NCI-H526 treated with DMSO at 0.1 percent for 48 hours (cell line): Measurements from ENCODE around the gene SLC25A51.

Experiments
- DNase-seq: peaks from one replicate; lab custom pipeline; 2025; lab: John Stamatoyannopoulos, UW

SLC25A51 gene, protein sequence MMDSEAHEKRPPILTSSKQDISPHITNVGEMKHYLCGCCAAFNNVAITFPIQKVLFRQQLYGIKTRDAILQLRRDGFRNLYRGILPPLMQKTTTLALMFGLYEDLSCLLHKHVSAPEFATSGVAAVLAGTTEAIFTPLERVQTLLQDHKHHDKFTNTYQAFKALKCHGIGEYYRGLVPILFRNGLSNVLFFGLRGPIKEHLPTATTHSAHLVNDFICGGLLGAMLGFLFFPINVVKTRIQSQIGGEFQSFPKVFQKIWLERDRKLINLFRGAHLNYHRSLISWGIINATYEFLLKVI

DNA sequence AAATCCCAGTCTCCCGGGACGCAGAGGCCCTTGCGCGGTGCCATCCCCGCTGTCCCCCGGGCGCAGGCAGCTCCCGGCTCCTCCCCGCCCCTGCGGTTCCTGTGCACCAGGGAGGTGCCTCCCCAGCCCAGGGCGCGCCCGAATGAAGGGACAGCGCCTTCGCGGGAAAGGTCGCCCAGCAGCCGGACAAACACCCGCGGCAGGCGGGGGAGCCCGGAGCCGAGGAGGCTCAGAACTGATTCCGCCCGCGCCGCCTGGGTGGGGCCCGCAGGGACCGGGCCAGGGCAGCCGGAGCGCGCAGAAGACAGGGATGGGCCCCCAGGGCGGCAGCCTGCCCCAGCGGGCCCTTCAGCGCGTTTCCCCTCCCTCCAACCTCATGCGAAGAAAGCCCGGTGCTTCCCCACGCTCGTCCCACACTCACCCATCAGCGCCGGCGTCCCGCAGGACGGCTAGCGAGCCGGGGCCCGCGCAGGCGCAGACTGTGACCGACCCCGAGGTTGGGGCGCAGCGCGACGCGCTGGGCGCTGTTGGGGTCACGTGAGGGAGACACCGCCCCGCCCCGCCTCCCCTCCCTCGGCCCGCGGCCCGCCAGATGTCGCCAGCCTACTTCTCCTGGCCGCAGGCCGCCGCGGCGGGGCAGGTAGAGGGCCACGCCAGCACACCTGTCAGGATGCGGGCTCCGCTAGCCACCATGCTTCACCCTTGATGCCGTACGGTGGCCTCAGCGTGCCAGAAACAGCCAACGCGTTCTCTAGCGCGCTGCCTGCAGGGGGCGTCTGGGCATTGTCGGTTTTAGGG, at the start of gene SLC25A51:
SLC25A51 (minus strand) TSS at position 481 of the 798 bp plus-strand sequence. CDS start 15,577 bp downstream, outside the sequence.
- peak; percentile 88 for DNase-seq

DNA sequence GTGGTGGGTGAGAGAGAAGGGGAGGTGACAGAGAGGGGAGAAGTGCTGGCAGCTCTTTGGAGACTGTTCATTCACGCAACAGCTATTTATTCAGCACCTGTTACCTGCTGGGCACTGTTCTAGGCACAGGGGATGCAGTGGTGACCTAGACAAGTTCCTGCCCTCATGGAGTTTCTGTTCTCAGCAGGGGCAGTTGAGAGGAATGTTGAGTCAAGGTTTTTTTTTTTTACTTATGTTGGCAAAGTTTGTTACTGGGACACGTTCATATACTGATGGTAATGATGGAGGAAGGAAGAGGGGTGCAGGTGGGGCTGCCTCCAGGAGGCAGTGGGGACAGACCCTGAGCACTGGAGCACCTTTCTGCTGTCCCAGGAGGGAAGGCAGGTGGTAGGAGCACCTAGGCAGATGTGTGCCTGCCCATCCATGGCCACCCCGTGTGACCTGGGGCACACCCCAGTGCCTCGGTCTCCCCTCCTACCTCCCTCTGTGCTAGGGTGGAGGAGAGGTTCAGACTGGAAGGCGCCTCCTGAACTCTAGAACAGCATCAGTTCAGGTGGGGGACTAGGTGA, 49.4 kb upstream of the SLC25A51 start:
- DNase-seq: no peak

DNA sequence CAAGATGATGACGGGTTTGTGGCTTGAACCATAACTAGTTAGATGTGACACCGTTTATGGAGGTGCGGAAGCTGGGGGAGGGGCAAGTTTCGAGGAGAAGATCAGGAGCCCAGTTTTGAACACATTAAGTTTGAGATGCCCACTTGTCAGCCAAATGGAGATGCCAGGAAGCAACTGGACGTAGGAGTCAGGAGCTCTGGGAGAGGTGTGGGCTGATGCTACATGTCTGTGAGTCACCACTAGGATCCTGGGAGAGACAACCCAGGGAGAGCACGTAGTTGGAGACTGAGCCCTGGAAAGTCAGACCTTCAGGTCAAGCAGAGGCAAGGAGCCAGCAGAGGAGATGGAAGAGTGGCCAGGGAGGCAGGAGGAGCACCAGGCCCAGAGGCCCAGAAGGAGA, 48.8 kb upstream of the SLC25A51 start:
- no peak for DNase-seq

DNA sequence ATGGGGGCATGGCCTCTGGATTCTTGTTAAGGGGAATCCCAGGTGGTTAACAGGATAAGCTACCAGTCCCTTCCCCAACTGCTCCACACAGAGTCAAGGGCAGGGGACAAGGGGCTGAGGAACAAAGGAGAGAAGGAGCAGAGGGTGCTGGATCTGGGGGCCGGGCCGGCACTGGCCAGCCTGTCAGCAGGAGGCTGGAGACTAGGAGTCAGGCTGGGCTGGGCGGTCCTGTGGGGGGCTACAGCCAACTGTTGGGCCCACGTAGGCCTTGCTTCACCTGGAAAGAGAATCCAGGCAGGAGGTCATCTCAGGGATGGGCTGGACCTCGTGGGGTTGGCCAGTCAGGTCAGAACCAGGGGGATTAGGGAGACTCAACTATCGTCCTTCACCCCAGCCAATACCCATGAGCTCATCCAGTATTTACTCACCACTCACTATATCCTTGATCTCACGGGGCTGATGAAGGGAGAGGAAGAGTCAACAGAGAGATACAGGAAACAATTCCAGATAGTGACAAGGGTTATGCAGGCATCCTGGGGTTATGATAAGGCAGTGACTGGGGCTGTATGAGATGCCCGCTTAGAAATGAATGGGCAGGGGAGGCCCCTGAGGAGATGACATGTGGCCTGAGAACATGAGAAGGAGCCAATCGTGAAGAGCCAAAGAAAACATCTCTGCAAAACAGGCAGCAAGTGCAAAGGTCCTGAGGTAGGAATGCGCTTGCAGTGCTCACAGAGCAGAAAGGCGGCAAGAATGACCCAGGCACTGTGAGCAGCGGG, 47.9 kb upstream of the SLC25A51 start:
- DNase-seq: no peak

DNA sequence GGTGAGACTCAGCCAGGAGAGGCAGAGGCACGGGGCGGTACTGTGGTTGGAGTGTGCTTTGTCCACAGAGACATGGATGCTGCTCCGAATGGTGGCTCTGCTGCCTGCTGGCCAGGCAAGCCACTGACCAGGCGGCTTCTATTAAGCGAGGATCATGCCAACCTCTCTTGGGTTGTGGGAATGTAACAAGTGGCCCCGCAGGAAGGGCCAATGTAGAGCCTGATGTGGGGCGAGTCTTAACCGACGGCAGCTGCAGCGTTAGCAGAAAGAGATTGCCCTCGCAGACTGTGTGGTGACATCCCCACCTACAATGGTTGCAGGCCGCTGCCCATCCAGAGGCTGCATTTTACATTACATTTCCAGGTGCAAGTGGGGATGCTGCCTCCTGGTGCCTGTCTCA, 46.6 kb upstream of the SLC25A51 start:
- no peak for DNase-seq

DNA sequence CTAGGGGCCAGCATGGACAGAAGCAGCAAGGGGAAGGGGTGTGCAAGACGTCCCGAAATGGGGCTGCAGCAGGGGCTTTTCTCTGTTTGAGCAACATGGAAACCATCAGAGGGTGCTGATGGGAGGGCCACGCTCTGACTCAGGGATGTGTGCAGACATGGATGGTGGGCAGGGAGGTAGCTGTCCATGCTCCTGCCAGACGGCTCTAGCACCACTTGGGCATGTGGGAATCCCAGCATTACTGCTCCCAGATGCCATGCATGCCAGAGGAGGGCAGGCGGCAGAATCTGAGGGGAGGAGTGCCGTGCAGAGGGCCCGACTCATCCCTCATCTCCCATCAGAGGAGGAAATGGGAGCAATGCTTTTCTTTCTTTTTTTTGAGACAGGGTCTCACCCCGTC, 45.6 kb upstream of the SLC25A51 start:
- no peak for DNase-seq

DNA sequence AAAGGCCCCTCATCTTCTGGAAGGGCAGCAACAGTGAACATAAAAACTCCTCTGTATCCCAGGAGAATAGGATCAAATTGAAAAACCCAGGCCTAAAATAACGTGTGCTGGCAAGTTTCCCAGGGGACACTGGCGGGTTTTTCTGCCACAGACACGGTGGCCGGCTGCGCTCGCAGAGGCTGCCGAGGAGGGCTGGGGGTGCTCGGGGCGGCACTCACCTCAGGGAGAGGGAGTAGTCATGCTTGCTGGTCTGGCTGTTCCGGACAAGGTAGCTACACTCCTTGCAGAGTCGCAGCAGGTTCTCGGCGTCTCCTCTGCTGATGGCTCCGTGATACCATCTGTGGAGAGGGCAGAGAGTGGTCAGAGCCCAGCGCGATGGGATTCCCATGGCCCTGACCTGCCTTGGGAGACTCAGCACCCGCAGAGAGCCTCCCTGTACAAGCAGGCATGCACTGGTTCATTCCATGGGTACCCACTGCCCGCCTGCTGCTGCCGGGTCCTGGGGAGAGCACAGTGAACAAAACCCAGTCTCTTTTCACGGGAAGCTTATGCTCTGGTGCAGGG, 44.6 kb upstream of the SLC25A51 start:
- DNase-seq: no peak

DNA sequence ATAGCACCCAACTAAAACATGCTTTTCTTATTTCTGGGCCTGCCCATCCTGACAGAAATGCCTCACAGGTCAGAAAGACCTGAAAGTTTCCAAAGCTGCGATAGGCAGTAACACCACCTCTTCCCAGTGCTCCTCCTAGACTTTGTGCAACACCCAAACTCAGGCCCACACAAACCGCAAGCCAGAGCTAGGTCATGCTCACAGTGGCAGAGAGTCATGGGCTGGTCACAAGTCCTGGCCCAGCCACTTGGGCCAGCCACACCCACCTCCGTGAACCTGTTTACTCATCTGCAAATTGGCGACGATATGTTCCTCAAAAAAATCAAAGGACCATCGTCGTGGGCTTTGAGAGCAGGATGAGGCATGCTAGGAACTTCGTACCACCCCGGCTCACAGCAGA, 44.0 kb upstream of the SLC25A51 start:
- DNase-seq: no peak

DNA sequence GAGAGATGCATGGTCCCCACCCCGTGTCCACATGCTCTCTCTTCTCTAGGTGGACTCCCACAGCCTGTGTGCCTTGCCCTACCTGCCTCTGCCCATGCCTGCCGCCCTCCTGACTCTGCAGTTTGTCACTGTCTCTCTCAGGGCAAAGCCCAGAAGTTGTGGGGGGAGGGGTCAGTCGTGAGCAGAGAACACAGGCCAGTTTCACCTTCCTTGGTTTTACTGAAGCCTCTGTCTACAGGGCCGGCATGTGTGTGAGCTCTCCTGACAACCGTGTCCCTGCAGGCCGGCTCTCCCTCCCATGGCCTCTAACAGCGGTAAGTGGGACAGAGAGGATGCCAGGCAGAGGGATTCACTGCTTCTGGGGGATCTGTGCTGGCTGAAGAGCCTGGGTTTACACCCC, 43.5 kb upstream of the SLC25A51 start:
- no peak for DNase-seq

DNA sequence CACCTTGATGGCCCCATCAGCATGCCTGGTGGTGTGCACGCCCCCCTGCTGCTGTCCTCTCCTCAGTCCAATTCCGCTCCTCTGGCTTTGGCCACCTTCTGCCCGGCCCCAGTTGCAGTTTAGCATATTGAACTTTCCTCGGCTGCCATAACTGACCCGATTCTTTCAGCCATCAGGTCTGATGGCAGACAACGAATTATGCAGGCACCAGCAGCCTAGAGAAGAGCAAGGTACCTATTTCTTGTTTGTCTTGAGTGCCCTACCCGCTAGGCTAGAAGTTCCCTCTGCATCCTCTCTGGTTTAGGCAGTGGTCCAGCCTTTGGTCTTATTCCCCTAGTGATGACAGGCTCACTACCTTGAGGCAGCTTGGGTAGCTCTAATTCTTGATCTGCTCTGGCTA, 43.0 kb upstream of the SLC25A51 start:
- DNase-seq: no peak

DNA sequence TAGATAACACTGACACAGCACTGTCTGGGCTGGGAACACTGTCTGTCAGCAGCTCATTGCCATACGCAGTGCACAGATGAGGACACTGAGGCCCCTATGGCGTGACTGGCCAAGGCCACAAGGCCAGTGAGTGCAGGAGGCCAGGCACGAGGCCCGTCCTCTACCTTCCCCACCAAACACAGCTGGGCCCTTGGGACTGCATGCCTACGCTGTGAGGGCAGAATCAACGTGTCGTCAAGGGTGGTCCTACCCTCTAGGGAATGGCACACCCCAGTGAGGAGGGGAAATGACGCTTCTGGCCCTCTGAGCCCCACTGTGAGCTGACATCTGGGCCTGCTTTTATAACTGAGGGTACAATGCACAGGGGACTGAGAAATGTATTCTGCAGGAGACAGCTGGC, 42.1 kb upstream of the SLC25A51 start:
- DNase-seq: no peak

DNA sequence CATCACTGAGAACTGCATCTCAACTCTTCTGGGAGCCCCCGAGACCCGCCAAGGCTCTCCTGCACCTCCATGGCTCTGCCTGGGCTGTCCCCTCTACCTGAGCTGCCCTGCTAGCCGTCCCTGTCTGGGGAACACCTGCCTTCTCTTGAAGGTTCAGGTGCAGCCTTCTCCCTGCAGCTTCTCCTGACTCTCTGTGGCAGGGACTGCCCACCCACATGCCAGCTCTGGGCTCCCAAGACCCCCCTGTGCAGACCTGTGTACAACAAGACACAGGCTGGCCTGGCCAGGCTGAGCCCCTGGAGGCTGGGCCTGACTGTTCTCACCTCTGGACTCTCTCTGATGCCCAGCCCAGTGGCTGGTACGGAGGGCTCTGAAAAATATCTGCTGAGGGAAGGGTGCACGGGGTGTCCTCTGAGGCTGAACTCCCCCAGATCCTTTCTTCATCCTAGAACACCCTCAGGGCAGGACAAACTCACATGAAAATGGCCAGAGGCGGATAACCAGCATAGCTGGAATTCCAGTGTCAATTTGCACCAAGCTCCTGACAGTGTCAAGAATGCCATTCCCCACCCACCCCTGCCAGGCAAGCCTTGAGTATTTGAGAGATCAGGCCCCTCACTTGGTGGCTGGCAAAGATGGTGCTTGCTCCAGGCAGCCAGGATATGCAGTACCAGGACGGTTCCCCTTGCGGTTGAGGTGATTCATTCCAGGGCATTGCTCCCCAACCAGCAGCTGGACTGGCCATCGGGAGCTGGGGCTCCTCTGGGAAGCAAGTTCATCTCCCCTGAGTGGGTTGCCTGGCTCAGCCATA, 40.9 kb upstream of the SLC25A51 start:
- DNase-seq: no peak

DNA sequence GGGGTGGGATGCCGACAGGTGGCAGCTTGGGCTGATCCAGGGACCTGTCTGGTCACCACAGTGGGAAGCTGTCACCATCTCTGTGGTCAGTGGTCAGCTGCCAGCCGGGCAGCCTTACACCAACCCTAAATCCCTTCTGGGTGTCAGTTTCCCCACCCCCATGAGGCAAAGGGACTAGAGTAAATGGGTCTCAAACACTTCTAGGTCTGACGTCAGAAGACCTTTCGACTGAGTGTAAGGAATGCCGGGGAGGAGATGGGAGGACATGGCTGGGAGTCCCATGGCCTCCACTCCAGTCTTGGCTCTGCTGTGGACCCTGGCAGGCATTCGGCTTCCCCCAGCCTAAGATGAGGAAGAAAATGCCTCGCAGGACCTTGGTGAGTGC, 40.3 kb upstream of the SLC25A51 start:
- DNase-seq: no peak

DNA sequence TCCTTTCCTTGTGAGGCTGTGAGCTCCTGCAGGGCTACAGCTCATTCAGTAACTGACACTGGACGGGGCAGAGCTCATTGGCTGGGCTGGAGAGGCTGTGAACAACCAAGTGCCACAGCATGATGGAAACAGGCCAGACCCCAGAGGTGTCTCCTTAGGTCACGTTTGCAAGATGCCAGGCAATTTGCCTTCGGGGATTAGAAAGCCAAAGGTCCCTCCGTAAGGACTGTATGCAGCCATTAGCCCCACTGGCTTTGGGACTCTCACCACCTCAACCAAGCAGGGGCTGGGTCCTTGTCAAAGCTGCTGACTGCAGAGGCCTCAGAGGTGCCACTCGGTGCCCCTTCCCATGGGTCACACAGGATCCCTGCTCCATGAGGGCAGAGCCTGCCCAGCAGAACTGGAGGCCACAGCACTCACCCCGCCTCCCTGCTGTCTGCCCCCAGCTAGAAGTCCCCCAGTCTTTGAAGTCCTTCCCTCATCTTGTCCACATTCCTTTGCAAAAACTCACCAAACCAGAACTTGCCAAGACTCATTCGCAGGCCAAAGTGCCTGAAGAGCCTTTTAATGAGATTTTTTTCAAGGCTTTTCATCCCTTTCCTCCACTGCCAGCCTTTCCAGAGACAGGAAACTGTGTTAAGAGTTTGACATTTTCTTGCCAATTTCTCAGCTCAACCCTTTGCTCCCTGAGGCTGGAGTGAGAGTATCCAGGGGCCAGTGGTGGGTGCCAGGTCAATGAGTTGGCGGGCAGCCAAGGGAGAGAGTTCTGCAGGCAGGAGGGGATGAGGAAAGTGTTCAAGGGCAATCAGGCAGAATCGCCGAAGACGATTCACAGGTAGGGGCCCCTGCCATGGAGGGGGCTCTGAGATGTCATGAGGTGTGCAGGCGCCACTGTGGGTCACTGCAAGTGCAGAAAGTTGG, 39.7 kb upstream of the SLC25A51 start:
- no peak for DNase-seq

DNA sequence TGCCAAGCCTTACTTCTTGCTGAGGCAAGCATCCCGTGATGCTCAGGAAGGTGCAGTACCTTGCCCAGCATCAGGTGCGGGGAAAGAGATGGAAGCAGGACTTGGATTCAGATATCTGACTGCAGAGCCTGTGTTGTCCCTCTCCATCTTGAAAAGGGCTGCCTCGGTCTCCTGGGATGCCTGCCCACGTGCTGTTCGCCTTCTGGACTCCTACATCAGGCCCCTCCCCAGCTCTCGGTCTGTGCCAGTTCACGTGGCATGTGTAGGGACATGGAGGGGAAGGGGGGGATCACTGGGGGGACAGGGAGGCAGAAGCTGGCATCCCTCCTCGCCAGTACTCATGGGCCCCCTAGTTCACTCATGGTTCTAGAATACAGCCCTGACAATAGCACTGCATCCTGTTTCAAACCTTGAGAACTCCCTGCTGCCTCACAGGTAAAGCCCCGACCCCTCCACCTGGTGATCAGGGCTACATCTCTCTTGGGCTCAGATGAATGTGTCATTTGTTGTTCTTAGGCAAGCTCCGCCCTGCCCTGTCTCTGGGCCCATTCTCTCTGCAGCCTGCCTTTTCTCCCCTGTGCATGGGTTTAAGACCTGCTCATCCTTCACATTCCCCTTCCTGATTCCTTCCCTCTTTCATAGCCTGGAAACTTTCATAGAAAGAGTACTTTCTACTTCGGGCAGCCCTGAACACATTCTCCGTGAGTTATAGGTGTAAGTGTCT, 38.9 kb upstream of the SLC25A51 start:
- DNase-seq: no peak

DNA sequence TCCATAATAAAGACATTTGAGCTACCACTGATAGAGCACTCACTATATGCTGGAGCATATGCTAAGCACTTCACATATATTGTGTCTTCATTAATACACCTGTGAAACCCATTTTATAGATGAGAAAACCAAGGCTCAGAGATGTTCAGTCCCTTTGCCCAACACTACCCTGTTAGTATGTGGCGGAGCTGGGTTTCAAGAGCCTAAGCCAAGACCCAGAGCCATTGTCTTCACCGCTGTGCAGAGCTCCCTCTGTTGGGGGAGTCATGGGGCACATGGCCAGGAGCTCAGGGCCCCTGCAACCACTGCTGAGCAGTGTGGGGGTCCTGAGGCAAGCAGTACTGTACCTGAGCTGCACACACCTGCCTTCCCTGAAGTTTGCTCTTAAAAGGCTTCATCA, 37.3 kb upstream of the SLC25A51 start:
- no peak for DNase-seq

DNA sequence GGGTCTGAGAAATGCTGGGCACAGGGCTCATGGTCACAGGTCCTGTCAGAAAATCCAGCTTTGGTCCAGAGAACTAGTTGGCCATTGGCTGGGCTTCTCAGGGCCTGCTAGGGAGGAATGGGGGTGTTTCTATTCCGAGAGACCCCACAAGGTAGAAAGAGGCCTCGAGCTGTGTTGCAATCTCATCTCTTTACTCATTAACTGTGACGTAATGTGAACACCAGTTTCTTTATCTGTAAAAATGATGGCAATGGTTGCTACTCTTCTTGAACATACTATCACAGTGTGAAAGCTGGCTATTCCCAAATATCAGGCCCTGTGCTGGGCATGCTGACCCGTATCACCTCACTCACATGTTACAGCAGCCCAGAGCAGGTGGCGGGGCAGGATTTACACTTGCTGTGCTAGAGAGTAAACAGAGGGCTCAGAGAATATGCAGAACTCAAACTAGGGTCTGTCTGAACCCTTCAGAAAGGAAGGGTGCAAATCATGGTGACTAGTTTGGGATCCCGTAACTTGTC, 35.7 kb upstream of the SLC25A51 start:
- no peak for DNase-seq

DNA sequence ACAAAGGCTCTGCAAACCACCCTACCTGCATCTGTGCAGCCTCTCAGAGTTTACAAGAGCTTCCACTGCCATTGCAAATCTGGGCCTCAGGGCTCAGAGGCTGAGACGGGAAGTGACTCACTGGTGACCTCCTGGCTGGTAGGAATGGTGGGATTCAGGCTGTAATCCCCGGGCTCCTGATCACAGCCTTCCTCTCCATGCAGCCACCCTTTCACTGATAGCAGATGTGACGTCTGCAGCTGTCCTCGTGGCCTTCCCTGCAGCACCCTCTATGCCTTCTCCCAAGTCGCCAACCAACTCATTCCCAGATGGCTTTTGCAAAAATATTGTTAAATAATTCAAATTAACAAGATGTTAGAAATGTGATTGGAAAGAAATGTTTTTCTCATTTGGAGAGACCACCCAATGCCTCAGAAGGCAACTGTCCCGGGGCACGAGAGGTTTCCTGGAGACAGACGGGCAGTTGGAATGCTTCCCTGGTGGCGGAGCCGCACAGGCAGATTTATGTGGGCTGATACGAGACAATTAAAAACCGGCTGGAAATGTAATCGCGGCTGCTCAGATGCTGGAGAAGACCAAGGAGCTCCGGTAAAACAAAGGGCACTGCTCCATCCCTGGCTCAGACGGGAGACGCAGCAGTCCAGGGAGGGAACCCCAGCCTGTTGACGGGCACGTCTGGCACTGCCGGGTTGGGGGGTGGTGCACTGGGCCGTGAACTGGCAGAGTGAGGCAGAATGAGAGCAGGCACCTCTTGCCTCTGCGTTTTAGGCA, 34.4 kb upstream of the SLC25A51 start:
- DNase-seq: no peak
